AG09319 (cell line): Measurements from ENCODE around the gene GAB3.

Experiments used
- DNase-seq: peaks from one replicate; pipeline ENCODE4 v3.0.0-alpha.2; 2010; ENCODE audit warnings: low read depth; ENCODE audit errors: extremely low read depth
- TF ChIP-seq, protein P1 (sequence below): IDR thresholded peaks from 2 replicates; pipeline ENCODE4 v1.5.1; 2011; ENCODE audit warnings: low read depth, mild to moderate bottlenecking, inconsistent platforms, low read length, moderate library complexity

Gene GAB3, protein sequence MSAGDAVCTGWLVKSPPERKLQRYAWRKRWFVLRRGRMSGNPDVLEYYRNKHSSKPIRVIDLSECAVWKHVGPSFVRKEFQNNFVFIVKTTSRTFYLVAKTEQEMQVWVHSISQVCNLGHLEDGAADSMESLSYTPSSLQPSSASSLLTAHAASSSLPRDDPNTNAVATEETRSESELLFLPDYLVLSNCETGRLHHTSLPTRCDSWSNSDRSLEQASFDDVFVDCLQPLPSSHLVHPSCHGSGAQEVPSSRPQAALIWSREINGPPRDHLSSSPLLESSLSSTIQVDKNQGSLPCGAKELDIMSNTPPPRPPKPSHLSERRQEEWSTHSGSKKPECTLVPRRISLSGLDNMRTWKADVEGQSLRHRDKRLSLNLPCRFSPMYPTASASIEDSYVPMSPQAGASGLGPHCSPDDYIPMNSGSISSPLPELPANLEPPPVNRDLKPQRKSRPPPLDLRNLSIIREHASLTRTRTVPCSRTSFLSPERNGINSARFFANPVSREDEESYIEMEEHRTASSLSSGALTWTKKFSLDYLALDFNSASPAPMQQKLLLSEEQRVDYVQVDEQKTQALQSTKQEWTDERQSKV

DNA sequence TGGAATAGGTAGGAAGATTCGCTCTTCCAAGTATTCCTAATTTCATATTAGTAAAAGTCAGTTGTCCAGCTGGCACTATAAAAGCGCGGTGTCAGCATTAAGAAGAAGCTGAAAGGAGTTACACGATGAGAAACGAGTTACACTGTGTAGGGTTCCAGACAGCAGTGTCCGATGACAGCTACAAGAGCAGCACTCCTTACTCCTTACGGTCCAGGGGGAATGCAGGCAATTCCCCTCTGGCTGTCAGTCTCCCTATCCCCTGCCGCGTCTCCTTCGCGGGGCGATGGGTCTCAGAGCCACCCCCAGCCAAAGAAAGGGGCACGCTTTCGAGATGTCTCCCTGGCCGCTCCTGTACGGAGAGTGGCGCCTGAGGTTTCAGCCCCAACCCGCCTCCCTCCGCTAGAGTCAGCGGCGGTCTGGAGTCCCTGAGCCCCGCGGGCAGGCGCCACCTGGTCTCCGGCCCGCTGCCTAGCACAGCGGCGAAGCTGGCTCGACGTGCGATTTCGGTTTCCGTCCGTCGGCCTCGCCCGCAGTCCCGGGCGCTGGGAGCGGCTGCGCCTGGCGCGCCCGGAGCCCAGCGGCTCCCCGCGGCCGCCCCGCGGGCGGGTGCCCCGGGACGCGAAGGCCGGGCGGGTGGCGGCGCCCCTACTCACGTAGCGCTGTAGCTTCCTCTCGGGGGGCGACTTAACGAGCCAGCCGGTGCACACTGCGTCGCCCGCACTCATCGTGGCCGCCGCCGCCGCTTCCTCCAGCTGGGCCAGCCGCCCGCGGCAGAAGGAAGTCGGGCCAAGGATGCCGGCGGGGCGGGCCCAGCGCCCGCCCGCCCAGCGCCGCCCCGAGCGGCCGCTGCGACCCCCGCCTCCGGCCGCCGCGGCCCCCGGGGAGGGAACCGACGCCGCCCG, at the start of gene GAB3:
Gene GAB3 (minus strand): TSS at position 777 of the 902 bp plus-strand sequence. CDS start 52 bp downstream, at position 725.
- DNase-seq: no peak
- TF ChIP-seq, protein P1, sequence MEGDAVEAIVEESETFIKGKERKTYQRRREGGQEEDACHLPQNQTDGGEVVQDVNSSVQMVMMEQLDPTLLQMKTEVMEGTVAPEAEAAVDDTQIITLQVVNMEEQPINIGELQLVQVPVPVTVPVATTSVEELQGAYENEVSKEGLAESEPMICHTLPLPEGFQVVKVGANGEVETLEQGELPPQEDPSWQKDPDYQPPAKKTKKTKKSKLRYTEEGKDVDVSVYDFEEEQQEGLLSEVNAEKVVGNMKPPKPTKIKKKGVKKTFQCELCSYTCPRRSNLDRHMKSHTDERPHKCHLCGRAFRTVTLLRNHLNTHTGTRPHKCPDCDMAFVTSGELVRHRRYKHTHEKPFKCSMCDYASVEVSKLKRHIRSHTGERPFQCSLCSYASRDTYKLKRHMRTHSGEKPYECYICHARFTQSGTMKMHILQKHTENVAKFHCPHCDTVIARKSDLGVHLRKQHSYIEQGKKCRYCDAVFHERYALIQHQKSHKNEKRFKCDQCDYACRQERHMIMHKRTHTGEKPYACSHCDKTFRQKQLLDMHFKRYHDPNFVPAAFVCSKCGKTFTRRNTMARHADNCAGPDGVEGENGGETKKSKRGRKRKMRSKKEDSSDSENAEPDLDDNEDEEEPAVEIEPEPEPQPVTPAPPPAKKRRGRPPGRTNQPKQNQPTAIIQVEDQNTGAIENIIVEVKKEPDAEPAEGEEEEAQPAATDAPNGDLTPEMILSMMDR: no peak

DNA sequence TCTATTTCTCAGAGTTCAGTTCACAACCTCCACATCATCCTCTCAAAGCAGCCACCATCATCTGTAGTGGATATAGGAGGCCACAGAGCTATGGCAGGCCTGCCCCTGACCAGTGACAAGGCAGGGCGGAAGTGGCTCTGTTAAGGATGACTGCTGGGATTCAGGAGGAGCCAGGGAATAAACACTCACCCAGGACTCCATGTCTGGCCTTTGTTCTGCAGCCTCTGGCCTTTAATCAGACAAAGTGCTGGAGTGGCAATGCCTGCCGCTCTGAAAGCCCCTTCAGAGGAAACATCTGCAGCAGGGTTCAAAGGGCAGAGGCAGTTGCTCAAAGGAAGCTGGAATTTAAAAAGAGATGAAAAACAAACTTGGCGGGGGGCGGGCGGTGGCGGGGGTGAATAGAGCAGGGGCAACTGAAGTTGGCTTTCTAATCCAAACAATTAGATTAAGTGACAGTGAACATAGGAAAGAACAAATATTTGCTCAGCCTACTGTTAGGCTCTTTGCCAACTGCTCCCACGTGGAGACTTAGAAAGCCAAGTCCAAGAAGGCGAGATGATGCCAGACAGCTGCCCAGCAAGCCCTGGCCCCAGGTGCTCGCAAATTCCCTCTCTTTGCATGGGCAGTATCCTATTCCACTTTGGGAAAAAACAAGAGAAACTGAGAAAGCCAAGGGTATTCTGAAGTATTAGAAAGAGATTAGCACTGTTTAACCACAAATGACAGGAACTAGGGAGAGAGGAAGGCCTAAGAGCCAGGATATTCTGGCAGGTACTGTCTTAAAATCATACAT, 48.9 kb upstream of the GAB3 start:
- no peak for DNase-seq
- TF ChIP-seq, protein P1: no peak

DNA sequence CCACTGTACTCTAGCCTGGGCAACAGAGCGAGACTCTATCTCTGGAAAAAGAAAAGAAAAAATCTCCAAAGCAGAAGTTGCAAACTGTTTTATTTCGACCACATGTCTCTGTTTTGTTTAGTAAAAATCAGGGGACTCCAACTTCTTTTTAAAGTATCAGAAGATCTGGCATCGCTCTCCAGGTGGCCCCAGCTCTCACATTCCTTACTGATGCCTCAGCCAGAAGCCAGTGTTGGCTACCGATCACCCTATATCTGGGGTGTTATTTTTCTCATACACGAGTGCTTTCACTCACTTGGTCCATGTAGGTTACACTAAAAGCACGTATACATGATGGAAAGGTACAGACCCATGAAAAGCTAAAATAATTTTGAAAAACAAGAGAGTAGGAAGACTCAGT, 46.1 kb upstream of the GAB3 start:
- TF ChIP-seq, protein P1: no peak
- DNase-seq: no peak

DNA sequence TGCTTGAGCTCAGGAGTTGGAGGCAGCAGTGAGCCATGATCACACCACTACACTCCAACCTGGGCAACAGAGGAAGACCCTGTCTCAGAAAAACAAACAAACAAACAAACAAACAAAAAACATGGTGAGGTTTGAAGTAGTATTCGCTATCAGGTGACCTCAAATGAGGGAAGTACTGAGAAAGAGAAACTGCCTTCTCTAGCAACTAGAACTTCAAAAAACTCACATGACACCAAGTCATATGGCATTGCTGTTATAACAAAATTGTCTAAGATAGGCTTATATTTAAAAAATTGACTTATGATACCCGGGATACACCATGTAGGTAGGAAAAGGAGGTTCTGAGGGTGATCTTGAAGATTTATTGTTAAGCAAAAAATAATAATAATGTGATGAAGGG, 44.1 kb upstream of the GAB3 start:
- TF ChIP-seq, protein P1: no peak
- no peak for DNase-seq

DNA sequence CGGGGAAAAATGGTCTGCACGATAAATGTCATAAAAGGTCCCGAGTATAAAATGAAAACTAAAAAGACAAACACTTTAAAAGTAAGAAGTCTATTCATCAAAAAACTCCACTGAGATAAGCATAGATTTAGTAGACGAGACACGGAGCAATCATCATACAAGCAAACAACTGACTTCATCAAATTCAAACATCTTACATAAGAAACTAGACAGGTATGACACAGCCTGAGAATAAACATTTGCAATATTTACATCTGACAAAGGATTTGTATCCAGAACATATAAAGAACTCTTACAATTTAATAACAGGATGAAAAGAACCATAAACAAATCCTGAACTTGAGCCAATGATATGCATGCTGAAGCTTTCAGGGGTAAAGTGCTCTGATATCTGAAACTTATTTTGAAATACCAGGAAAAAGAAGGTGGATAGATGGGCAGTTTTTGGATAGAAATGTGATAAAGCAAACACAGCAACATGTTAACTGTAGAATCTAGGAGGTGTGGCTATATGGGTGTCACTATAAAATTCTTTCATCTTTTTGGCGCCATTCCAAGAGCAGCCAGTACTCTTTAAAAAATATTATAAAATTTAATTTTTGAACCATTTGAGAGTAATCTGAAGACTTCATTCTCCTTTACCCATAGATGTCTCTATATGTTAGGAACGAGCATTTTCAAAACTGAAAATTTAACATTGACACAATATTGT, 42.4 kb upstream of the GAB3 start:
- no peak for DNase-seq
- TF ChIP-seq, protein P1: no peak

DNA sequence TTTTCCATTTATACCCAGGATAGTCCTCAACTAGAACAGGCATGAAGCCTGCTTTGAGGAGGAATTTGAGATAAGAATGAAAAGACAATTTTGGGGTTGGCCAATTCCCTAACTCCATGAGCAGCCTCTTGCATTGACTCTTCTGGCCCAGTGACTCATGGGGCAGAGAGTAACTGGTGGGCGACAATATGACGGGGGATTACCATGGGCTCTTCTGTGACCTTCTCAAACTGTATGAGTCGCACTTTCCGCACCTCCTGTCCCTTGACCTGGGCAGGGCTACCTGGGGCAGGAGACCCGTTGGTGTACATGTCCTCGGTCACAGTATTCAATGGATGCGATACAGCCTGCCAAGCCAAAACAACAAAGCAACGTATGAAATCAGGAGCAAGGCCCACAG, 41.1 kb upstream of the GAB3 start:
- DNase-seq: no peak
- TF ChIP-seq, protein P1: no peak
